ENCODE measurements around the gene RTP4. TPM values are rescaled to one million over a fixed set of nuclear protein-coding genes. Genes with fewer than 3 reads are reported as not detected.

Gene RTP4
- total RNA-seq, 1 donor from 2014 or later: not detected

DNA sequence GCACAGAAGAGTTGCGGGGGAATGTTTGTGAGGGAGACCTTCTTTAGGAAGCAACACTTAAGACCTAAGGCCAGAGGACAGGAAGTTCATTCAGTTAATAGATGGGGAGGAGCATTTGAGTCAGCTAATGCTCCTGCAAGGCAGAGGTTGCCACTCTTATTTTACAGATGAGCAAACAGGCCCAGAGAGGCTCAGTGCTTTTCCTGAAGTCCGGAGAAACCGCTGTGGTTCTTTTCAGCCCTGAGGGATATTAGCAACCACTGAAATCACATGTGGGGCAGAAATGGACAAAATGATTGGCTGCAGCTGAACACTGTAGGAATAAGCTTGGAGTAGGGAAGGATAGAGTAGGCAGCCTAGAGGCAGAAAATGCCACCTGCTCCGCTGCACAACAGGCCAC, 33.3 kb upstream of the RTP4 start:
- no peak overlapping the region for H3K27ac Mint-ChIP-seq
- DNase-seq (ENCODE audit: low spot score, unreplicated experiment): no peak
- H3K4me3 Mint-ChIP-seq (ENCODE audit: low read depth): no peak overlapping the region
- TF ChIP-seq, protein P1, sequence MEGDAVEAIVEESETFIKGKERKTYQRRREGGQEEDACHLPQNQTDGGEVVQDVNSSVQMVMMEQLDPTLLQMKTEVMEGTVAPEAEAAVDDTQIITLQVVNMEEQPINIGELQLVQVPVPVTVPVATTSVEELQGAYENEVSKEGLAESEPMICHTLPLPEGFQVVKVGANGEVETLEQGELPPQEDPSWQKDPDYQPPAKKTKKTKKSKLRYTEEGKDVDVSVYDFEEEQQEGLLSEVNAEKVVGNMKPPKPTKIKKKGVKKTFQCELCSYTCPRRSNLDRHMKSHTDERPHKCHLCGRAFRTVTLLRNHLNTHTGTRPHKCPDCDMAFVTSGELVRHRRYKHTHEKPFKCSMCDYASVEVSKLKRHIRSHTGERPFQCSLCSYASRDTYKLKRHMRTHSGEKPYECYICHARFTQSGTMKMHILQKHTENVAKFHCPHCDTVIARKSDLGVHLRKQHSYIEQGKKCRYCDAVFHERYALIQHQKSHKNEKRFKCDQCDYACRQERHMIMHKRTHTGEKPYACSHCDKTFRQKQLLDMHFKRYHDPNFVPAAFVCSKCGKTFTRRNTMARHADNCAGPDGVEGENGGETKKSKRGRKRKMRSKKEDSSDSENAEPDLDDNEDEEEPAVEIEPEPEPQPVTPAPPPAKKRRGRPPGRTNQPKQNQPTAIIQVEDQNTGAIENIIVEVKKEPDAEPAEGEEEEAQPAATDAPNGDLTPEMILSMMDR (IDR thresholded peaks at IDR 0.05; ENCODE audit: unreplicated experiment): no peak
- no peaks in the 10 kb centered on the region for H3K9me3 Mint-ChIP-seq (ENCODE audit: low read depth)
- peaks cover 18% of the 10 kb centered on the region for H3K27me3 Mint-ChIP-seq
- no peaks in the 10 kb centered on the region for H3K4me1 Mint-ChIP-seq (ENCODE audit: low read depth)
- no peaks in the 10 kb centered on the region for H3K36me3 Mint-ChIP-seq (ENCODE audit: insufficient read depth)

DNA sequence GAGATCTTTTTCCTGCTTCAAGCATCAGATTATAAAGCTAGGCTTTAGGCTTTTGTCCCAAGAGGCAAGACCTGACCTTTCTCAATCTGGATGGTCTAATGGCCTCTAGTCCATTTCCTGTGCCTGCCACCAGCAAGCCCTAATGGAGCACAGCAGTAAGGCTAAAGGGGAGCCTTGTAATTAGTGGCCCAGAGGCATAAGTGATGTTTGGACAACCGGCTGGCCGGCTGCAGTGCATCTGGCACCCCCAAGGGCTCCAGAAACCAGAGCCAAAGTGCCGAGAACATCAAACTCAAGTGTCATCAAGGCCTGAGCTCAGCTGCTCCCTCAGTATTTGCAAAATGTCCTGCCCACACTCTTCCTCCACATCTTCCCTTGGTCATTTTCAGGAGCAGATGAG, 31.9 kb upstream of the RTP4 start:
- Mint-ChIP-seq H3K4me1 (ENCODE audit: low read depth) (no peaks in the 10 kb centered on the region), H3K27me3 (peaks cover 21% of the 10 kb centered on the region), H3K9me3 (ENCODE audit: low read depth) (no peaks in the 10 kb centered on the region), H3K36me3 (ENCODE audit: insufficient read depth) (no peaks in the 10 kb centered on the region), H3K27ac (no peak overlapping the region), H3K4me3 (ENCODE audit: low read depth) (no peak overlapping the region)
- DNase-seq (ENCODE audit: low spot score, unreplicated experiment): no peak
- TF ChIP-seq, protein P1 (IDR thresholded peaks at IDR 0.05; ENCODE audit: unreplicated experiment): no peak

DNA sequence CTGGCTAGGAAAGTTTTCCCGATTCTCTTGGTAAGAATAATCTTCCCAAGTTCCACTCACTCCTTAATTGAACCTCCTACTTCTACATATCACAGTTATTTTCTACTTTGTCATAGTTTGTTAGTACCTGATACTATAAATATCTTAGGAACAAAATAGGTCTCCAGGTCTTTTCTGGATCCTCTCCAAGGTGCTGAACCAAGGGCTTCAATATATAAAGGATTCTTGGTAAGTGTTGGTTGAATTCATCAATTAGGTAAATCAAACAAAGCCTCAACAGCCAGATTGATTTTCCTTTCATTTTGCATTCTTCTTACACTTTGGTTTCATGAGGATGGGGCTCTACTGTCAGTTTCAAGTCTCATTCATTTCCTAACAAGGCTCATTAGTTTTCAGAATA, 27.6 kb upstream of the RTP4 start:
- Mint-ChIP-seq H3K4me1 (ENCODE audit: low read depth) (no peaks in the 10 kb centered on the region), H3K27ac (no peak overlapping the region), H3K36me3 (ENCODE audit: insufficient read depth) (no peaks in the 10 kb centered on the region), H3K9me3 (ENCODE audit: low read depth) (no peaks in the 10 kb centered on the region), H3K27me3 (peaks cover 14% of the 10 kb centered on the region), H3K4me3 (ENCODE audit: low read depth) (no peak overlapping the region)
- no peak for DNase-seq (ENCODE audit: low spot score, unreplicated experiment)
- TF ChIP-seq, protein P1 (IDR thresholded peaks at IDR 0.05; ENCODE audit: unreplicated experiment): no peak

DNA sequence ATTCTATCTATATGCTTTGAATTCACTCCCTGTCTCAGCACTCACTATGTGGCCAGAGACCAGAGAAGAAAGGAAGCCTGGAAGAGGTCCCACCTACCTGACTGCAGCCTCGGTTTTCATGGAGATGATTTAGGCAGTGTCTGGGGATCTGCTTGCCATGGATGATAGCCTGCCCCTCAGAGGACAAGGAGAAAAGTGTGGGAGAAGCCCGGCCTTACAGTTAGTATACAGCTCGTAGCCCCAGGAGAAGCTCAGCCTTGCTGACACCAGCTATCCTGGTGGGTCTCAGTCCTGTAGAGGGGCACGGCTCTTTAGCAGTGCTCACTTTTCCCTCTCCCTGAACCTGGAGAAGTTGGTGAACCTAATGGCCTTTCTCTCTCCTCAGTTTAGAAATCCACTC, 25.9 kb upstream of the RTP4 start:
- Mint-ChIP-seq H3K27me3 (peaks cover 11% of the 10 kb centered on the region), H3K4me3 (ENCODE audit: low read depth) (no peak overlapping the region), H3K27ac (no peak overlapping the region), H3K4me1 (ENCODE audit: low read depth) (no peaks in the 10 kb centered on the region), H3K9me3 (ENCODE audit: low read depth) (no peaks in the 10 kb centered on the region), H3K36me3 (ENCODE audit: insufficient read depth) (no peaks in the 10 kb centered on the region)
- TF ChIP-seq, protein P1 (IDR thresholded peaks at IDR 0.05; ENCODE audit: unreplicated experiment): no peak
- no peak for DNase-seq (ENCODE audit: low spot score, unreplicated experiment)

DNA sequence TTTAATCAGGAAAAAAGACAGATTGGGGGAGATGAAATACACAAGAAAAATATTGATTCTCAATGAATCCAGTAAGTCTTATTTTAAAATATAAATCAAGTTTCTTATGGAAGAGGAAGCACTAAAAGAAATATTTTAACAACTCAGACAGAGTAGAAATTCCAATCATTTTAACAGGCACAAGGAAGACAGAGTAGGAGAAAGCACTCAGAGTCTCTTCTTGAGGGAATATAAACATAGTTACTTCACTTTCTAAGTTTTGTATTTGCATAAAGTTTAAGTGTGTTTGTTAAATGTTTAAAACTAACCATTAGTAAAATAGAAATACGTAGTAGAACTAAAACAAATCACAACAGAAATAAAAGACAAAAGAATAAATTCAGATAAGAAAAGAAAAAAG, 24.5 kb upstream of the RTP4 start:
- no peaks in the 10 kb centered on the region for H3K9me3 Mint-ChIP-seq (ENCODE audit: low read depth)
- H3K27me3 Mint-ChIP-seq: peaks cover 3% of the 10 kb centered on the region
- no peak for DNase-seq (ENCODE audit: low spot score, unreplicated experiment)
- H3K4me1 Mint-ChIP-seq (ENCODE audit: low read depth): no peaks in the 10 kb centered on the region
- H3K36me3 Mint-ChIP-seq (ENCODE audit: insufficient read depth): no peaks in the 10 kb centered on the region
- TF ChIP-seq, protein P1 (IDR thresholded peaks at IDR 0.05; ENCODE audit: unreplicated experiment): no peak
- no peak overlapping the region for H3K27ac Mint-ChIP-seq
- H3K4me3 Mint-ChIP-seq (ENCODE audit: low read depth): no peak overlapping the region
